Right forelimb (tissue), 1 donor: ENCODE results near the gene MOSMO.

ENCODE experiments used
- DNase-seq: peaks from one replicate; pipeline ENCODE4 v3.0.0-alpha.2; 2018

MOSMO gene

DNA sequence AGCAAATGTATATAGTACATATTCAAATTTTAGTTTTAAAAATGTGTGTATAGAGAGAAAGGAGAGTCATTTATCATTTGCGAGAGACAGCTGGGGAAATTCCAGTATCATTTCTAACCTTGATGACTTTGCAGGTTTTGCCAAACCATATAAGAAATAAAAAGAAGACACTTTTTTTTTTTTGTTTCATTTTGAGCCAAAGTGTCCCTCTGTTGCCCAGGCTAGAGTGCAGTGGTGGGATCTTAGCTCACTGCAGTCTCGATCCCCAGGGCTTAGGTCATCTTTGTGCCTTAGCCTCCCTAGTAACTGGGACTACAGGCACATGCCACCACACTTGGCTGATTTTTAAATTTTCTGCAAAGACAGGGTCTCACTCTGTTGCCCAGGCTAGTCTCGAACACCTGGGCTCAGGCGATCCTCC lies 46.0 kb downstream of the MOSMO start:
- DNase-seq: no peak

DNA sequence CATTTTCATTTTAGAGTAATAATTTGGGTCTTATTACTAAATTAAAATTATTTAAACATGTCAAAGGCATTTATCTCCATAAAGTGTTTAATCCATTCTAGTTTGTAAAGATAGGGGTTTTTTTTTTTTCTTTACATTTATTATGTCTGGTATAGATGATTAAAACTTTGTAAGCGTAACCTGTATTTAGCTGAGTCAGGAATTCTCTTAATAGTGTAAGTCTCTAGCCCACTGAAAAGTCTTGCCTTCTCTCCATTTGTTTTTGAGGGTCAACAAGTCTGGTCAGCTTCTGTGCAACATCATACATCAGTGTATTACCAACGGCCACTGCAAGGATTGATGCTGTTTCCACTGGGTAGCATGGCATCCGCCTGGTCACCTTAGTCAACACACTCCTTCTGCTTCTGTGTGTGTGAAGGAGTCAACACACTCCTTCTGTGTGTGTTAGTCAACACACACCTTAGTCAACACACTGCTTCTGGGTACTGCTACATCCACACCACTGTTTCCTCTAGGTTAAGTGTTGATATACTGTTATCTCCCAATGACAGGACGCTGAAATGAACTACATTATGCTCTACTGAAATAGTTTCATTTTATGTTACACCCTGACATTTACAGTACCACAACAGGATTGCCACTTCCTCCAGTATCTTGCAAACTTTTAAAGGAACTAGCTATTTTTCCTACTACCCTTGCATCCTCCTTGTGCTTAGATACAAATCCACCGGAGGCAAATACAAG lies 47.1 kb downstream of the MOSMO start:
- DNase-seq: no peak

DNA sequence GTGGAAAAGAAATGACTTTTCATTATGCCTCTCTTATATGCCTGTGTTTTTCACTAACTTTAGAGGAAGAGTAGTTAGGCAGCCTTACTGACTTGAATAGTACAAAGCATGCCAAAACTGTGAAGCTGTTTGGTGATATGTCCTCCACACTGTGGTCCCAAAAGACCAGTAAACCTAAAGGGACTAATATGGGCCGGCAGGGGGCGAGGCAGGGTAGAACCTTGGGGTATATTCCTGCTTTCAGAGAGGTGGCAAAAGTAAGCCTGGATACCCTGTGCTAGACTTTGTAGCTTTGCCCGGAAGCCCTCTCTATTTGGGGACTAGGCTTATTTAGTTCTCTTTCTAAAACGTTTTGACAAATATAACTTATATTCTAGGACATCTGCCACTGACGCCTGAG lies 48.0 kb downstream of the MOSMO start:
- no peak for DNase-seq

DNA sequence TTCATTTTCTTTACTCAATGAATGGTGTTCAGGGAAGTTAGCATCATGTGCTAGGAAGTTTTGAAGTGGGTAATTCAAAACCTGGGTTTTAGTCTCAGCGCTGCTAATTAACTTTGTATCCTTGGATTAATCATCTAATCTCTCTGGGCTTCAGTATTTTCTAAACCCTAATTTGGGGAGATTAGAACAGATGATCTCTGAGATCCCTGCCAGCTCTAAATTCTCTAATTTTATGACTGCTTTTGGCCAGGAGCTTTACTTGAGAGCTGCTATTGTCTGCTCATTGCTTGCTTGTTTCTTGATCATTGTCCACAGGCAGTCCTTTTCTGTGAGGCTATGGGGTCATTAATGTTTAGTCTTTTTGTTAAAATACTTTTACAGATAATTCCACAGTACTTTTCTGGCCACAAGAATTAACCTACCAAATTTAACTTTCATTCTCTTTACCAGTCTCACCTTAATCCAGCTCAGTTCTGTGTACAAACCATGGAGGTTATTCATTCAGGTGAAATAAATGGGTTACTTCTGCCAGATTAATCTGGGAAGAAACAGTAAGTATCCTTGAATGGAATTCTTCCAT lies 56.1 kb downstream of the MOSMO start:
- DNase-seq: no peak

DNA sequence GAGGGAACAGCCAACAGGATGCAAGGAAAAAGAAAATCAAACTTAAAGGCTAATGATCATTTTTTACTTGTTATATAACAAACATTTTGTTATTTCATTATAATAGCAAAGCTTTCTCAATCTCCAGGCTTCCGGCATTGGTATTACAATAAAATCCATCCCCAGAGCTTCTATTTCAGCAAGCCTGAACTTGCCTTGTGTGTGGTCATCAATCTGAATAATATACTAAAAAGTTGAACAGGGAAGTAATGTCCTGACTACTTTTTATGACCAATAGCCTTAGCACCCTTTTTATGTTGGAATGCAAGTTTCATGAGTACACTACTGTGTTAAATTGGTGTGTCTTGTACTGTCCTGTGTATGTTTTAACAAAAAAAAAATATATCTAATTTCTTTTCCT lies 57.3 kb downstream of the MOSMO start:
- DNase-seq: no peak

DNA sequence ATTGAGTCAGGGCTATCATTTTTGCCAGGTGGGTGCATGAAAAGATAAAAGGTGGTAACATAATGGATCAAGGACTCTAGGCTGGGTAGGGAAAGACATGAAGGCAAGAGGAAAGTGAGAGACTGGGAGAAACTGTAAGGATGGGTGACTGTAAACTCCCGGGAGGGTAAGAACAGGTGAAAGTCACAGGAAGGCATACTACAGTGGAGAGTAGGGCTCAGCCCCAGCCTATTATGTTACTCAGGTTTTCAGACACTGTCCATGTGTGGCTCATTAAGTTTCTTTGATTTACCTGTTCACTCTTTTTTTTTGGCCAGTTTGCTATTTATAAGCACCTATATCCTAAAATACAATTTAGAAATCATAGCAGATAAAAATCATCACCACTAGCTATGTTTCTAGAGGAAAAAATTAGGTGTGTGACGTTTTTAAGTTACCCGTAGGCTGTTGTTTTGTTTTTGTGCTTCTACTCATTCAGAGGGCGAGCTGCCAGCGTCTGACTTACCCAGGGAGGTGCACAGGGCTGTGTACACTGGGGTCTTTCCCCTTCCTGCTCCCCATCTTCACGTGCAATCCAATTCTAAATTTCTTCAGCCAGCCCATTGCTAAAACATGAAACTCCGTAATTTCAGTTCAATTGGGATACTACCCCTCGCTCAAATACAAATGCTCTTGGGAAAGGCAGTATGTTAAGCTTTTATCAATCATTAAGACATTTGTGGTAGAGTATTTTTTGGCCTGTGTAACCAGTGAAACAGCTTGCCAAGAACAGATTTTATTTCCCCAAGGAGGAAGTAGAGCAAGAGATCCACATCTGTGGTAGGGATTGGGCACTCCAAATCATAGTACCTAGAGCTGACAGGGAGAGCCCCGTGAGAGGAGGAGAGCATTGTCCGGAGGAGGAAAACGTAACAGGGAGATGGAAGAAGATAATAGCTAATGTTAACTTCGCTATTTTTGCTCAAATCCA lies 62.7 kb downstream of the MOSMO start:
- no peak for DNase-seq

DNA sequence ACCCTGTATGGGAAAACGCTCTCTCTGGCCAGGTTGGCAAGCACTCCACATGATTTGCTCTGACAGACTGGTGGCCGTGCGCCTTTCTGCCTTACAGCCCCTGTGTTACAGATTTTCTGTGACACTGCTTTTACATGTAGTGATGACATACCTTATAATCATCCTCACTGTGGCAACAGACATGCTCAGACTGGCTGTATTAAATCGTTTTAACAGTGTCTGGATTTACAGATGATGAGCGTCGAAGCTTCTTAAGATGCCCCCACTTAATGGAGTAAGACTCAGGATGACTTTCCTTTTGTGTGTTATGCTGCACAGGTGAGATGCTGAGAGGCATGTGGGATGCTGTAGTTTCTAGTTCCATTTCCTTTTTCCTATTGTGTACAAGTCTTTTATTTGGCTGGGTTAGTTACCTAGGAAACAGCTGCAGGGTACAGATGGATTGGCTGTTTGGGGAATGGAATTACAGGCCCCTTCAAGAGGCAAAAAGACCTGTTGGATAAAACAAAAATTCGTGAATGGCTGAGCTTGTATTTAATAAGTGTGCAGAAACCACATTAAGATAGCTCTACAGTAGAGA lies 63.5 kb downstream of the MOSMO start:
- no peak for DNase-seq

DNA sequence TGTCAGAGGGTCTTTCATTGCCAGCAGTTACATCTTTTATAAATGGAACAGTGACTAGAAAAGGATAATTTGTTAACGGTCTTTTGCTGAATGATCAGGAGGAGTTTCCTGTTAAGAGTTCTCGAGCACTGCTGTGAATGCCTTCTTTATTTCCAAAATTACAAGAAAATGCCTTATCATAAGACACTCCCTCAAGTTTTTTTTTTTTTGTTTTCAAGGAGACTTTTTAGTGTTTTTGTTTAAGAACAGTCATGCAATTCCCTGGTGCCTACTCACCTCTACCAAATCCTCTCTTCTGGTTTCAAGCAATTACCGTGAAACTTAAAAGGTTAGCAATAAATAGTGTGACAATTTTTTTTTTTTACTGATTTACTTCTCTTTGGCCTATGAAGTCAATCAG lies 65.4 kb downstream of the MOSMO start:
- no peak for DNase-seq

DNA sequence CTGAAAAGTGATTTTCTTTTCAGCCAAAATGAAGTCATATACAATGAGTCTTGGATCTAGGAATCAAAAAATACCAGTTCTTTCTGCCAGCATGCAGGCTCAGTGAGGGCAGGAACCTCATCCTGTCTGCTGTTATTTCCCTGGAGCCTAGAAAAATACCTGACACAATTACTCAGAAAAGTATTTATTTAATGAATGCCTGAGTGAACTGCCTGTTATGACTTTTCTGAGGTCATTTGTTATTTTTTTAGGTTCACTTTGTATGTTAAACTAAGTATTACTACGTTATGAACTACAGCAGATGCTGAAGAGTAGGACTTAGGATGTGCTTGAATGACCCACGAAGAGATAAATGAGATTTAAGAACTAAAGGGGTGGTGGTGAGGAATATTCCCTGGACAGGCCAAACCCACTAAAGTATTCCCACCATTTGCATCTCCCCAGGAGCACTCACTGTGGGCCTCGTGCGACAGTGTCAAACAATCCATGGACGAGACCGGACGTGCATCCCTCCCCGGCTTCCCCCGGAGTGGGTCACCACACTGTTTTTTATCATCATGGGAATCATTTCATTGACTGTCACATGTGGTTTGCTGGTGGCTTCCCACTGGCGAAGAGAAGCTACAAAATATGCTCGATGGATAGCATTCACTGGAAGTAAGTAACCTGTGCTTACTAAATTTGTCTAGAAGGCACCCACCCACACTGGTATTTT lies 67.3 kb downstream of the MOSMO start:
- no peak for DNase-seq

DNA sequence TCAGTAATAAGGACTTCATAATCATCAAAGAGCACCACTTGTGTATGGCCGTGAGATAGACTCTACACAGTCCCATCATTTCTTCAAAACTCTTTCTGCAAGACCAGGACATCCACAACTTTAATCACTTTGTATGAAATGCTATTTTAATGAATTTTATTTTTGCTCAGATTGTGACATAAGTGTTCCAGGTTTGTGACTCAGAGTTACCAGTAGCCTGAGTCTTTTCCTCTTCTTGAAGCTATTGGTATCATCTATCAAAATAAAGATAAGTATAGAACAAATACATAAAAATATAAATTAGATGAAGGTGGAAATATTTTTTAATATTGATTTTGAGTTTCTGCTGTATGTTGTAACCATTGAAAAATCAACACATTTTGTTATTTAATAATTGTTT lies 67.9 kb downstream of the MOSMO start:
- no peak for DNase-seq

DNA sequence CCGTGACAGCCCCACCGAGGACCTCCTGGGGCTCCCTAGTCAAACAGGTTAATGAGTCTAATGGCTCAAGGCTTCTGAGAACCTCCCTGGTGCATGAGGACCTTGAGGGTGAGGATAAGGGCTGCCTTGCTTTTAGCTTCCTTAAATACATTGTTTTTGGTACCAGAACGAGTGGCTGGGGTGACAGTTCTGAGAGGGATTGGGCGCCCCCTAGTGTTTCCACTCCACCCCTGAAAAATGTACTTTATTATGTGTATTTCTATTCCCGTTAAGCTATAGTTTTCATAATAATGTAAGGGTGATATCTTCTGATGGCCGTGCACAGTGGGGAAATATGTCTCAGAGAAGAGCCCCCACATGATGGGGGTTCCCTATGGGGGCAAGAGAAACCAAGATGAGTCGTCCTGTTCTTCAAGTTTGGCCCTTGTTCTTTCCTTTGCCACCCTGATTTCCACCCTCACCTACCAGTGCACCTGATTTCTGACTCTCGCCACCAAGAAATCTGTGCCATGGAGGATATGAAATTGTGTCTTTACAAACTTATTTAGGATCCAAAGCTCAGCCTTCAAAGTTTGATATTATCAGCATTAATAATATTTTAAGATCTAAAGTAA lies 69.9 kb downstream of the MOSMO start:
- DNase-seq: peak; percentile 77

DNA sequence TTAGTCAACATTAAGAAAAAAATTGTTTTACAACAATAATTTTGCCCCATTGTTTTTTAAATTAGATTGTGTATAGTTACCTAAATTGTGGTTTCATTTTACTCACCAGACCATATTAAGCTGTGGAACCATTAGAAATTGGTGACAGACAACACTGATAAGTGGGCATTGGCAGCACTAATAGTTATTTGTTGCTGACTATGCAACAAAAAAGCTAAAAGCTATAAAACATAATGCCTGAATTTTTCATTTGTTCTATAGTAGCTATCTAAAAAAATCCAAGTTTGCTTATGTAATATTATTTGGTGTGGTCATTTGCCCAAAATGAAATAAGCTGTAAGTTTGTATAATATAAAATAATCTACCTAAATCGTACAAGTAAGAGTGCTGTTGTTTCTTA lies 70.7 kb downstream of the MOSMO start:
- no peak for DNase-seq

DNA sequence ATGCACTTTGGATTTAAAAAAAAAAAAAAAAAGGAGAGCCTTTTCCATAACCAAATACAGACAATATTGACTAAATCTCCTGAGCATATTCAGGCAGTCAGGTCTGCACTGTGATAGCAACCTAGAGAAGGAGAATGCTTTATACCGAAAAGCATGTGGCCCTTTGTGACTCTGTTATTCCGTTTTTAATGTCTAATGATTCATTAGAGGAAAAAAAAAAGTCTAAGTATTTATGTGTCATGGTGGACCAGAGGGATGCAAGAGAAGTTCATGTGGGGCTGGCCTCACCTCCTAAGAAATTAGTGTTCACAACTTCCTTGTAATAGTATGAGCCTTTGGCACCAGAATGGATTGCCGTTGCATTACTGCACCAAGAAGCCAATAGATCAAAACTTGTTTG lies 73.1 kb downstream of the MOSMO start:
- DNase-seq: no peak

DNA sequence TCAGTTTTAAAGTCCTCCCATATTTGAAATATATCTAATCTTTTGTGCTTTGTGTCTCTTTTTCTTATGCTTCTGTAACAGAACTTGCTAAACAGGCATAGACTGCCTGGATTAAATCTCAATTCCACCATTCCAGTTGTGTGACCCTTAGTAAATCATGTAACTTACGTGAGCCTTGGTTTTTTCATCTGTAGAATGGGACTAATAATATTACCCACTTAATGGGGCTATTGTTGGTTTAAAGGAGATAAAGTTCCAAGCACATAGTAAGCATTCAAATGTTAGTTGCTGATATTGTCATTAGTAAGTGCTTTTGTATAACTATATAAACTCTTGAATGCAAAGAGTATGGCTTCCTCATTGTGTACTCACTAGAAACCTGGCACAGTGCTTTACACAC lies 78.5 kb downstream of the MOSMO start:
- DNase-seq: no peak

DNA sequence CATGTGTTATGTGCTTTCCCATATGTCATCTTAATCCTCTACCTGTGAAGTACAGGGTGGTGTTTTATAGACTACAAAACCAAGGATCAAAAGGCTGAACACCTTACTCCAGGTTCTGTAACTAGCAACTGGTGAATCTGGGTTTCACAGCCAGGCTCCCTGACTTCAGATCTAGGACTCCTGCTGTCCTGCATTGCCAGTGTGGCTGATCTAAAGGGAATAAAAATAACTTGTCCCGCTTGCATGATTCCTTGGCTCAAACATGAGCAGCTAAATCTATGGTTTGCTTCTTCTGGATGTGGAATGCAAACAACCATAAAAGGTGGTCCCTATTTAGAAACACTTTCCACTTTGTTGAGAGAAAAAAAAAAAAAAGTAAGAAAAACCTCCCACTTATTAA lies 80.7 kb downstream of the MOSMO start:
- DNase-seq: no peak

DNA sequence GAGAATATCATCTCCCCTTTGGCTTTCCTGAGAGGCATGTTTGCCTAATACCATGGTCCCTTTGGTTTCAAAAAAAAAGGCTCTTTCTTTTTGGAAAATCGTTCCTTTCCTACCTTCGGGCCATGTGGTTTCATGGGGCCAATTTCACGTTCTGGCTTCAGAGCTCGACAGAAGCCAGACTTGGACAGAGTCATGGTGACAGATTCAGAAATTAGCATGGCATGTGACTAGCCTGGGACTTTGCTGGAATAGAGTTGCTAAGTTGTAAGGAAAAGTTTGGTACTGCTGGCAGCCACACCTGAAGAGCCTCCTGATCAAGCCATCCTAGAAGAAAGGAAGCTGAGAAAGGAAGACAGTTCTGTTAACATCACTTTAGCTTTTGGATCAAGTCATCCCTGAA lies 82.0 kb downstream of the MOSMO start:
- no peak for DNase-seq

DNA sequence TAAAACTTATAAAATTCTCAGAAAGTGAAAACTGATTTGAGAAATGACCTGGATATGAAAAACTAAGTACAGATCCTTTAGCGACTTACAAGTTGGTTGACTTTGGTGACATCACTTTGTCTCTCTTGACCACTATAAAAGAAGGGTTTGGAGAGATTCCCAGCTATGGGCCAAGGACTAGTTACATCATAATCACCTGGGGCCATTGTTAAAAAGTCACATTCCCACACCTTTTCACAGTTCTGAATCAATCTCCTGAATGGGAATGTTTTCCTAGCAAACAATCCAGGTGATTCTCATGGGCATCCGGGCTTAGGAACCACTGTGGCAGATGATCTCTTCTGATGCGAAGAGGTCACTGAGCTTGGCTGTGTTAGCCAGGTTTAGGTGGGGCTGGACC lies 83.8 kb downstream of the MOSMO start:
- no peak for DNase-seq

DNA sequence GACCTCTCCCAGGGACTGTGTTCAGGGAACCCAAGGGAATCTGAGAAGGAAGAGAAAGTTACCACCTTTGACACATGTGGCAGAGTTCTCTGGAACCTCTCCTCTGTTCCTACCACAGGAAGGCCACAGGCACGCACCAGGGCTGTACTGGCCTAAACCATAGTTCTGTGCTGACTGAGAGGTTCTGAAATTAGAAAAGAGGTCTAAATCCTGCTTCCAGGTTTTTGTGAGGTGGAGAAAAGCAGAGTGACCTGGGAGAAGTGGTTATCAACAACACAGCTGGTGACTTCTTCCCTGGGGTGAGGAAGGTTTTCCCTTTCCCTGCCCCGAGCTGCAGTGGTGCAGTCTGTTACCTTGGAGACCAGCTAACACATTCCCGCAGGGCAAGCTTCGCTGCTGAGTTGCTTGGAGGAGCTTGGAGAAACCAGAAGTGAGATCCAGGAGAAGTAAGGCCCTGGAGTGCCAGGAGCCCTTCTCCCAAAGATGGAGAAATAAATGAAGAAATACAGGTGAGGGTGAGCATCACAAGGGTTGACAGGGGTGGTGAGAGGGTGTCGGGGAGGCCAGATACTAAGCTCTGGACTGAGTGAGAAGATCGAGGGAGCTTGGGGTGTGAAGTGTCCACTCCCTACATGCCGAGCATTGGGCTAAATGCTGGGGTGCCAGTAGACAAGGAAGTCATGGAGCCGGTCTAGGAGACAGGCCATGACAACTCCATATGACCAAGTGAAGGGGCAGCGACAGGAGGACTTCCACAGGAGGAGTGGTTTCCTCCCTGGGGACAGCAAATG lies 84.4 kb downstream of the MOSMO start, which contains the start of gene VWA3A:
Gene VWA3A, plus strand, starts transcription at position 399 of the 791 bp plus-strand sequence. Its CDS starts 97 bp downstream, at position 496.
- DNase-seq: peak; percentile 46

DNA sequence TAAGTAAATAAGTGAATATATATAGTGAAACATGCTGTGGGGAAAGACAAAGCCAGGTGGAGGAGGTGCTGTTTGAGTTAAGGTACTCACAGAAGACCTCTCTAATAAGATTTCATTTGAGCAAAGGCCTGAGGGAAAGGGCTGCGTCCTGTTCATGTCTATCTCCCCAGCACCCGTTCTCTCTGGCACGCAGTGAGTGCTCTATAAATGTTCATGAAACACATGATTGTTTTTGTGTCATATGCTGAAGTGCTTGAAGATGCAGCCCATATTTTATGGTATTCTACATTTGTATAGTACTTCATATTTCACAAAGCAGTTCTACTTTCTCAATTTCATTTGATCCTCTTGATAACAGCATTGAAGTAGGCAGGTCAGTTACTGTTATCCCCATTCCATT lies 85.4 kb downstream of the MOSMO start:
- DNase-seq: no peak

DNA sequence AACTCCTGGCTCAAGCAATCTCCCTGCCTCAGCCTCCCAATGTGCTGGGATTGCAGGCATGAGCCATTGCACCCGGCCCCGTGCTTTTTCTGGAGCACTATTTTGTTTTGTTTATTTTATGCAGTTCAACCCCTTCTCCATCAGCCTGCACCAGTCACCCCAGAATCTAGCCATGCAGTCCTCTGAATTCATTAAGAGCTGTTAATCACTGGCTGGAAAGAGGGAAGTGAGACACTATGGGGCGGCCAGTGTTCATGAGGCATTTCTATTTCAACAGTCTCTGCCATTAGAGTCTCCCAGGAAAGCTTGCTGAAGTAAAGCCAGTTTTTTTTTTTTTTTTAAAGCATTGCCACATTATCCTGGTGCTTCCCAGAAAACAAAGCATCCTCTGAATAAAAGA lies 86.1 kb downstream of the MOSMO start:
- no peak for DNase-seq
